Peyer's patch (tissue), 4 donors: ENCODE data around the gene CCDC187. TPM values are rescaled to one million over a fixed set of nuclear protein-coding genes. Genes with fewer than 3 reads are reported as not detected.

Source experiments
- DNase-seq, 3 donors: peaks; one replicate each; pipeline ENCODE4 v3.0.0-alpha.2; 2017 to 2019
- H3K27ac ChIP-seq, 4 donors: fragments of 200-600 bp; sonication (generic); one replicate each; pipeline ENCODE4 v1.5.1; 2016 to 2019
- H3K27me3 ChIP-seq, 2 donors: fragments of 200-600 bp; sonication (generic); one replicate each; pipeline ENCODE4 v1.5.1; 2019
- H3K36me3 ChIP-seq, 3 donors: fragments of 200-600 bp; sonication (generic); one replicate each; pipeline ENCODE4 v1.5.1; 2016 to 2019
- H3K4me1 ChIP-seq, 4 donors: fragments of 200-600 bp; sonication (generic); one replicate each; pipeline ENCODE4 v1.5.1; 2016 to 2019
- H3K4me3 ChIP-seq, 4 donors: fragments of 200-600 bp; sonication (generic); 1 replicate in 3 of 4; 2 replicates in 1 of 4; pipeline ENCODE4 v1.5.1; 2016 to 2019; ENCODE audit warnings: mild to moderate bottlenecking in 1 of 4
- H3K9me3 ChIP-seq, 4 donors: fragments of 200-600 bp; sonication (generic); one replicate each; pipeline ENCODE4 v1.5.1; 2016 to 2019; ENCODE audit warnings: mild to moderate bottlenecking in 1 of 4
- POLR2A ChIP-seq, 2 donors: fragments of 450-650 bp; IDR thresholded peaks; one replicate each; pipeline ENCODE4 v1.5.1; 2017; ENCODE audit warnings: antibody characterized with exemption in 2 of 2, mild to moderate bottlenecking in 2 of 2, moderate library complexity in 2 of 2
- total RNA-seq, 4 donors: library from RNA; depleted of rRNA; stranded (reverse); fragments of >200 nt; gene quantifications; one replicate each; pipeline ENCODE4 v1.1.0, GENCODE V29; 2016
- TF ChIP-seq, protein P1 (sequence below), 6 experiments: fragments of 450-650 bp in 4 of 6; fragments of 200-600 bp in 2 of 6; sonication (generic) in 1 of 6; IDR thresholded peaks; one replicate each; pipeline ENCODE4 v1.5.1; 2017 to 2019; ENCODE audit warnings: antibody characterized with exemption in 6 of 6, mild to moderate bottlenecking in 3 of 6, moderate library complexity in 1 of 6

CCDC187 gene
- total RNA-seq, 4 donors from 2014 or later, result 0.35 to 1.0 (median 0.67) TPM; not detected in 1

DNA sequence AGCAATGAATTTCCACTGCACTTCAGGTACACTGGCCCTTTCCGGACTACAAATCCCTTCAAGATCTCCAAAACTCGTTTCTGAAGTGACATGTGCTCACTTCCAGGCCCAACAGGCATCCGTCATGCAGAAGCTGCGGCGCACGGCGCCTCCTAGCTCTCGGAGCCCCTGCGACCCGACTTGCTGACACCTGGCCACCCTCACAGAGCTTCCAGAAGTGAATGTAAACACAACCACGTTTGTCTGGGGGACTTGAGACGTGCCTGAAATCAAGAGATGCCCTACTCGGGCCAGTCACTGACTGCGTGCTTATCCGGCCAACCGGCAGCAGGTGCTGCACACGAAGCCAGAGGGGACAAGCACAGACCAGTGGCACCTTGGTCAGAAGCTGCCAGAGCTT lies 94.1 kb downstream of the CCDC187 start:
- no peak for DNase-seq
- TF ChIP-seq, protein P1, sequence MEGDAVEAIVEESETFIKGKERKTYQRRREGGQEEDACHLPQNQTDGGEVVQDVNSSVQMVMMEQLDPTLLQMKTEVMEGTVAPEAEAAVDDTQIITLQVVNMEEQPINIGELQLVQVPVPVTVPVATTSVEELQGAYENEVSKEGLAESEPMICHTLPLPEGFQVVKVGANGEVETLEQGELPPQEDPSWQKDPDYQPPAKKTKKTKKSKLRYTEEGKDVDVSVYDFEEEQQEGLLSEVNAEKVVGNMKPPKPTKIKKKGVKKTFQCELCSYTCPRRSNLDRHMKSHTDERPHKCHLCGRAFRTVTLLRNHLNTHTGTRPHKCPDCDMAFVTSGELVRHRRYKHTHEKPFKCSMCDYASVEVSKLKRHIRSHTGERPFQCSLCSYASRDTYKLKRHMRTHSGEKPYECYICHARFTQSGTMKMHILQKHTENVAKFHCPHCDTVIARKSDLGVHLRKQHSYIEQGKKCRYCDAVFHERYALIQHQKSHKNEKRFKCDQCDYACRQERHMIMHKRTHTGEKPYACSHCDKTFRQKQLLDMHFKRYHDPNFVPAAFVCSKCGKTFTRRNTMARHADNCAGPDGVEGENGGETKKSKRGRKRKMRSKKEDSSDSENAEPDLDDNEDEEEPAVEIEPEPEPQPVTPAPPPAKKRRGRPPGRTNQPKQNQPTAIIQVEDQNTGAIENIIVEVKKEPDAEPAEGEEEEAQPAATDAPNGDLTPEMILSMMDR (IDR thresholded peaks at IDR 0.05), result no peak
- Histone ChIP-seq H3K4me1 (no peaks in the 10 kb centered on the region), H3K27me3 (no peaks in the 10 kb centered on the region), H3K27ac (no peak overlapping the region), H3K9me3 (no peaks in the 10 kb centered on the region), H3K36me3 (peaks cover 0 to 38% (median 0%) of the 10 kb centered on the region in 3 donors), H3K4me3 (no peak overlapping the region)

DNA sequence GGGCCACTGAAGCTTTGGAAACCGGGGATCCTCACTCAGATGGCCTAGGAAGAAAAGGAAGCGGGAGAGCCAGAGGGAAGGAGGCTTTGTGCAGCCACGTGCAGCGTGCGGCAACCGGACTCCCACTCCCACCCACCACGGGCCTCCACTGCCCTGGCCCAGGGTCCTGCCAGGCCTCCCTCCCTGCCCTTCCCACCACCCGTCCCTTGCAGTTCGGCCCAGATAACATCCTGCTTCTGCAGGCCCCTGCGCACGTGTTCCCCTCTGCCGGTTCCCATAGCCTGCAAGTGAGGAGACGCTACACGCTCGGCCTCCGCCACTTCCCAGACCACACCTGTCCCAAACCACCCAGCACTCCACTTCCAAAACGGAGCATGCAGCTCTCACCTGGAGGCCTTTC lies 94.7 kb downstream of the CCDC187 start:
- H3K4me1 ChIP-seq, result no peaks in the 10 kb centered on the region
- no peak for DNase-seq
- H3K36me3 ChIP-seq, result peaks cover 0 to 32% (median 0%) of the 10 kb centered on the region in 3 donors
- no peak overlapping the region for H3K4me3 ChIP-seq
- no peaks in the 10 kb centered on the region for H3K9me3 ChIP-seq
- TF ChIP-seq, protein P1 (IDR thresholded peaks at IDR 0.05), result no peak
- no peak for TF ChIP-seq POLR2A (IDR thresholded peaks at IDR 0.05)
- no peak overlapping the region for H3K27ac ChIP-seq
- H3K27me3 ChIP-seq, result peaks cover 0 to 5% of the 10 kb centered on the region in 2 donors

DNA sequence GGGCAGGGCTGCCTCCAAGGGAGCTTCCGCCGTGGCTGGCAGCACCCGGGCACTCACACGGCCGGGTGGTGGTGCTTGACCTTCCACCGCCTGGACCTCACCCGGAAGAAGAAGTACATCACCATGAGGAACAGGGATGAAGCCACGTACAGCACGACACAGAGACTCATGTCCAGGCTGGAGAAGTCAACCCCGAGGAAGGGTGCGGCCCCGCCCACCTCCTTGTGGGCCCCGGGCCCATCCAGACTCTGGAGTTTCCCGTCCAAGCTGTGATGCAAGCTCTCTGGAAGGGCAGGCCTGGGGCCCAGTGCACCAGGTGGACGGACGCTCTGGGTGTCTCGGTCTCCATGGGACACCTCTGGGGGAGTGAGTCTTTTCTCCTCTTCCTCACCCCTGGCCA lies 95.2 kb downstream of the CCDC187 start:
- no peak overlapping the region for H3K4me3 ChIP-seq
- no peak for DNase-seq
- no peak overlapping the region for H3K27ac ChIP-seq
- peaks cover 0 to 27% (median 0%) of the 10 kb centered on the region in 3 donors for H3K36me3 ChIP-seq
- H3K4me1 ChIP-seq, result no peaks in the 10 kb centered on the region
- no peak for TF ChIP-seq POLR2A (IDR thresholded peaks at IDR 0.05)
- TF ChIP-seq, protein P1 (IDR thresholded peaks at IDR 0.05), result no peak
- H3K27me3 ChIP-seq, result peaks cover 0 to 10% of the 10 kb centered on the region in 2 donors
- no peaks in the 10 kb centered on the region for H3K9me3 ChIP-seq

DNA sequence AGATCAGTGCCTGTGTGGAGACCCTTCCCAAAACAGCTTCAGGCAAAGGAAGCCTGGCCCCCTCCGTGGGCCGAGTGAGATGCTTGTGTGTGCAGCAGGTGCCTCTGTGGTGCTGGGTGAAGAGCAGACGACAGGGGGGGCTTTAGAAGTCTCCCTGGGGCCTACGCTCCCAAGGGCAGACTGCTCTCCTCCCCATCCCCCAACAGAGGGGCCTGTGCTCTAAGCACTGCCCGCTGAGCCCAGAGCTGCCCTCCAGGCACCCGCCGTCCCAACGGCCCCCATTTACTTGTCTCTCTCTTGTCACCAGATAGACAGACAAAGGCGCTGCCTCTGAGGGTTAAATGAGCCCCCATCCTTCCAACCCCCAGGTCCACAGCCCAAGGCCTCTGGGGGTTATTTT lies 96.3 kb downstream of the CCDC187 start:
- H3K36me3 ChIP-seq, result peaks cover 0 to 21% (median 0%) of the 10 kb centered on the region in 3 donors
- DNase-seq, result no peak
- H3K4me1 ChIP-seq, result peaks cover 0 to 2% (median 0%) of the 10 kb centered on the region in 4 donors
- no peak for TF ChIP-seq POLR2A (IDR thresholded peaks at IDR 0.05)
- TF ChIP-seq, protein P1 (IDR thresholded peaks at IDR 0.05), result no peak
- H3K9me3 ChIP-seq, result no peaks in the 10 kb centered on the region
- no peak overlapping the region for H3K27ac ChIP-seq
- peaks cover 0 to 19% of the 10 kb centered on the region in 2 donors for H3K27me3 ChIP-seq
- no peak overlapping the region for H3K4me3 ChIP-seq

DNA sequence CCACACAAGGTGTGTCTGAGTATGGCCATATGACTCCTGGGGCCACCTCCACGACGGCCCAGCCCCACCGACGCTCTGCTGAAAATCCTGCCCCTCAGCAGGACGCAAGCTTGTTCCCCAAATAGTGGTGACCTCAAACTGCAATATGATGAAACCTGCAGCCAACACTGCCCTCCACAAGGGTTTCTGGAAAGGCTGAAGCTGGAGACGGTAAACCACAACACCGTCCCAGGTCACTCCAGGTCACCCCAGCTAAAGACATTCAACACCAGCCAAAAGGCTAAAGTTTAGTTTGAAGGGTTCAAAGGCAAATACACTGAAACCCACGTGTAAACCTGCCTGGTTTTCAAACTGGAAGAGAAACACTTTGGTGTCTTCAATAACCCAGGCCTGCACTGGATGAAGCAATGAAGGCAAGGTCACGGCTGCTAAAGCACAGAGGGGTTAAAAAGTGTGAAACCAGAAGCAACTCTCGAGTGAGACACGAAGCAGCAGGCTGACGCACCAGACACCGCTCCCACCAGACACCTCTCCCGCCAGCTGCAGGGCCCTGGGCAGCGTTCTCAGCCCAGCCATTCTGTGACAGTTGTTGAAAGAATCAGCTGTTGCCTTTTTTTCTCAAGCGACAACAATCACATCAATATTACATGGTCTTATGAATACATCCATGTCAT lies 97.2 kb downstream of the CCDC187 start:
- no peak overlapping the region for H3K4me3 ChIP-seq
- DNase-seq, result no peak
- peaks cover 0 to 17% (median 0%) of the 10 kb centered on the region in 3 donors for H3K36me3 ChIP-seq
- no peak for TF ChIP-seq POLR2A (IDR thresholded peaks at IDR 0.05)
- TF ChIP-seq, protein P1 (IDR thresholded peaks at IDR 0.05), result no peak
- no peak overlapping the region for H3K27ac ChIP-seq
- peaks cover 0 to 4% (median 0%) of the 10 kb centered on the region in 4 donors for H3K4me1 ChIP-seq
- H3K27me3 ChIP-seq, result peaks cover 0 to 27% of the 10 kb centered on the region in 2 donors
- no peaks in the 10 kb centered on the region for H3K9me3 ChIP-seq
